ENCODE data around the gene VAMP4.
A peak's percentile ranks its signal among the peaks of the same experiment; 100 is the strongest.

VAMP4 gene

DNA sequence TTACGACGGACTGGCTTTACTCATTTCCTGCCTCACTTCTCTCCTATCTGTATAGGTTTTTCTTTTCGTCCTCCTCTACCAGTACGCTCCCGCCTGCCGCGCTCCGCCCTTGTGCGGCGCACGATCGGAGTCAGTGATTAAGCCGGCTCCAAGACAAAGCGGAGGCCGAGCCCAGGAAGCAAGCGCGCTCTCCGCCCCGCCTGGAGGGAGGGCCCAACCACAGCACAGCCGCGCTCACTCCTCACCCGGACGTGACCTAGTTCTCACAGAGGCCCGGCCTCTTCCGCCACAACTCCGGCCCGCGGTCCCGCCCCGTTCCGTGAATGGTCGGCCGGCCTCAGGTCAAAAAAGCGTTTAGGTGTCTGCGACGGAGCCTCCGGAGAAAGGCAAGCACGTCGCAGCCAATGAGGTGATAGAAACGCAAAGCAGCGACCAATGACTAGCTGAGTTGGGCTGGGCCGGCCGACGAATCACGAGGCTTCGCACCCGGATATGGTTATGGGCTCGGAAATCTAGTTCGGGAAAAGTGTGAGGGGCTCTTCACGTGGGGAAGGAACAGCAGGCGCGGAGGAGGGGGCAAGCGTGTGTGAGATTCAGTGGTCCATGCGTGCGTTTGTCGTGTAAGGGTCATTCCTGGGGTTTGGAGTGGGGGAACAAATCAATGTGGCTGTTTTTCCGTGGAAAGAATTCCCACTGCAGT is 39.5 kb upstream of the VAMP4 start, which contains the start of gene METTL13:
Gene METTL13, plus strand, starts transcription at position 485 of the 700 bp plus-strand sequence. CDS start 308 bp downstream, outside the sequence.
- Histone ChIP-seq H3K36me3 (ENCODE audit: control insufficient read depth, insufficient read depth, low read length) (no peaks in the 10 kb centered on the region), H2AFZ (peak within 1 kb of the TSS; percentile 90), H3K9me3 (ENCODE audit: control insufficient read depth, low read length) (no peaks in the 10 kb centered on the region), H3K27ac (peak within 1 kb of the TSS; percentile 86), H3K4me1 (no peaks in the 10 kb centered on the region), H3K4me3 (ENCODE audit: low read depth, low read length) (peak within 1 kb of the TSS; percentile 91), H3K4me2 (ENCODE audit: low read length) (peak within 1 kb of the TSS; percentile 92), H3K27me3 (ENCODE audit: control insufficient read depth, insufficient read depth, low read length) (no peaks in the 10 kb centered on the region), H3K79me2 (no peaks in the 10 kb centered on the region), H3K9ac (peak within 1 kb of the TSS; percentile 37)
- TF ChIP-seq, protein P1, sequence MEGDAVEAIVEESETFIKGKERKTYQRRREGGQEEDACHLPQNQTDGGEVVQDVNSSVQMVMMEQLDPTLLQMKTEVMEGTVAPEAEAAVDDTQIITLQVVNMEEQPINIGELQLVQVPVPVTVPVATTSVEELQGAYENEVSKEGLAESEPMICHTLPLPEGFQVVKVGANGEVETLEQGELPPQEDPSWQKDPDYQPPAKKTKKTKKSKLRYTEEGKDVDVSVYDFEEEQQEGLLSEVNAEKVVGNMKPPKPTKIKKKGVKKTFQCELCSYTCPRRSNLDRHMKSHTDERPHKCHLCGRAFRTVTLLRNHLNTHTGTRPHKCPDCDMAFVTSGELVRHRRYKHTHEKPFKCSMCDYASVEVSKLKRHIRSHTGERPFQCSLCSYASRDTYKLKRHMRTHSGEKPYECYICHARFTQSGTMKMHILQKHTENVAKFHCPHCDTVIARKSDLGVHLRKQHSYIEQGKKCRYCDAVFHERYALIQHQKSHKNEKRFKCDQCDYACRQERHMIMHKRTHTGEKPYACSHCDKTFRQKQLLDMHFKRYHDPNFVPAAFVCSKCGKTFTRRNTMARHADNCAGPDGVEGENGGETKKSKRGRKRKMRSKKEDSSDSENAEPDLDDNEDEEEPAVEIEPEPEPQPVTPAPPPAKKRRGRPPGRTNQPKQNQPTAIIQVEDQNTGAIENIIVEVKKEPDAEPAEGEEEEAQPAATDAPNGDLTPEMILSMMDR (IDR thresholded peaks at IDR 0.05) = no peak

DNA sequence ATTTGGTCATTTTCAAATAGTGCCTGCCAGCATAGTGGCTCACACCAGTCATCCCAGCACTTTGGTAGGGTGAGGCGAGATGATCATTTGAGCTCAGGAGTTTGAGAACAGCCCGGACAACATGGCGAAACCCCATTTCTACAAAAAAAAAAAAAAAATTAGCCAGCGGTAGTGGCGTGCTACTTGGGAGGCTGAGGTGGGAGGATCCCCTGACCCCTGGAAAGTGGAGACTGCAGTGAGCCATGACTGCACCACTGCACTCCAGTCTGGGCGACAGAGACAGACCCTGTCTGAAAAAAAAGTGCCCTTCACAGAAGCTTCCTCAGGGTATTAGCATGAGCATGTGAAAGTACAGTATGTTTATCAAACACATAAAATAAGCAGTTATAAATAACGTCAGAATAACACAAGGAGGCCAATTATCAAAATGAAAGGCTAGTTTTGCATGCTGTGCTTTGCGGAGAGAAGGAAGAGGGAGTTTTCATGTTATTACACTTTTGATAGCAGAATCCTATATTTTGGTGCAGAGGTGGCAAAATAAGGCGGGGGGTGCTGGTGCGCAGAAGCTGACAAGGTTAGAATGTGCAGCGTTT is 38.8 kb upstream of the VAMP4 start:
- TF ChIP-seq, protein P1 (IDR thresholded peaks at IDR 0.05) = no peak
- no peak overlapping the region for H3K9ac ChIP-seq
- peak overlapping the region; percentile 76 for H2AFZ ChIP-seq
- H3K4me3 ChIP-seq (ENCODE audit: low read depth, low read length) = peak overlapping the region; percentile 91
- H3K36me3 ChIP-seq (ENCODE audit: control insufficient read depth, insufficient read depth, low read length) = no peaks in the 10 kb centered on the region
- no peaks in the 10 kb centered on the region for H3K9me3 ChIP-seq (ENCODE audit: control insufficient read depth, low read length)
- peak overlapping the region; percentile 63 for H3K4me2 ChIP-seq (ENCODE audit: low read length)
- peak overlapping the region; percentile 86 for H3K27ac ChIP-seq
- no peaks in the 10 kb centered on the region for H3K4me1 ChIP-seq
- no peaks in the 10 kb centered on the region for H3K27me3 ChIP-seq (ENCODE audit: control insufficient read depth, insufficient read depth, low read length)
- no peaks in the 10 kb centered on the region for H3K79me2 ChIP-seq

DNA sequence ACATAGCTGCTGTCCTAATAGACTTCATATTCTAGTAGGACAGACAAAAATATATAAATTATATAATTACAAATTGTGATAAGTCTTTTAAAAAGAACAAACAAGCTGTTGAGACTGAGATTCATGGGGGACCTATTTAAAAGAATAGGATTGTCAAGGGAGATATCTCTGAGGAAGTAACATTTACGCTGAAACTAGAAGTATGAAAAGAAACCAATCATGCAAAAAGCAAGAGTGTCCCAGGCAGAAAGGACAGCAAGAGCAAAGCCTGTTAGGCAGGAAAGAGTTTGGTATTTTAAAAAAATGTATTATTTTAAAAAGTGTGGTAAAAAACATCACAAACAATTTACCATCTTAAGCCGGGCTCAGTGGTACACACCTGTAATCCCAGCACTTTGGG is 30.4 kb upstream of the VAMP4 start:
- TF ChIP-seq, protein P1 (IDR thresholded peaks at IDR 0.05) = no peak
- H3K9me3 ChIP-seq (ENCODE audit: control insufficient read depth, low read length) = no peaks in the 10 kb centered on the region
- no peak overlapping the region for H3K4me2 ChIP-seq (ENCODE audit: low read length)
- no peak overlapping the region for H3K27ac ChIP-seq
- no peaks in the 10 kb centered on the region for H3K36me3 ChIP-seq (ENCODE audit: control insufficient read depth, insufficient read depth, low read length)
- no peak overlapping the region for H3K9ac ChIP-seq
- H3K79me2 ChIP-seq = no peaks in the 10 kb centered on the region
- H2AFZ ChIP-seq = no peak overlapping the region
- no peaks in the 10 kb centered on the region for H3K27me3 ChIP-seq (ENCODE audit: control insufficient read depth, insufficient read depth, low read length)
- no peak overlapping the region for H3K4me3 ChIP-seq (ENCODE audit: low read depth, low read length)
- H3K4me1 ChIP-seq = no peaks in the 10 kb centered on the region

DNA sequence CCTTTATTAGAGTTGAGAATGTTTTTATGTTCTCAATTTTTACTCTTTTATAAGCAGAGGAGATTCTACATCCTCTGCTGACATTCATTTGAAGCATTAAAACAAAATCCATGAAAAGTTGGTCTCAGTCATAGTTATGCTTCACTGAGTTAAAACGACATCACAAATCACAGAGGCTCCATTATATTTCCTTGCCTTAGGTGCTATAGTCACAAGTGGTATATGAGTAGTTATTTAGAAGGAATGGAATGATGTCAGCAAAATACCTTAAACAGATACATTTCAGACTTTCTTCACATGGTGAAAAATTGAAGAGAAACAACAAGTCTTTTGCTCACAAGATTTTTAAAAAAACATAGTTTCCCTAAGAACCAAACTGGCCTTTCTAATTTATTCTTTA is 27.9 kb upstream of the VAMP4 start:
- Histone ChIP-seq H3K4me2 (ENCODE audit: low read length) (no peak overlapping the region), H3K4me3 (ENCODE audit: low read depth, low read length) (no peak overlapping the region), H3K79me2 (no peaks in the 10 kb centered on the region), H3K9me3 (ENCODE audit: control insufficient read depth, low read length) (no peaks in the 10 kb centered on the region), H3K36me3 (ENCODE audit: control insufficient read depth, insufficient read depth, low read length) (no peaks in the 10 kb centered on the region), H3K4me1 (no peaks in the 10 kb centered on the region), H2AFZ (no peak overlapping the region), H3K9ac (no peak overlapping the region), H3K27me3 (ENCODE audit: control insufficient read depth, insufficient read depth, low read length) (no peaks in the 10 kb centered on the region), H3K27ac (no peak overlapping the region)
- TF ChIP-seq, protein P1 (IDR thresholded peaks at IDR 0.05) = no peak

Measured in parathyroid adenoma (tissue), 2 donors.